RWPE2 (cell line): ENCODE results near the gene GLMP.

Experiments used
- ATAC-seq: fragments of 200-7000 bp; cut with Tn5 transposase; 3 replicates; pipeline ENCODE4 v1.9.1; 2021; ENCODE audit warnings: low read depth
- DNase-seq: peaks from one replicate; pipeline ENCODE4 v3.0.0-alpha.2; 2020; ENCODE audit warnings: low spot score
- H3K27ac ChIP-seq: fragments of 450-650 bp; 2 replicates; pipeline ENCODE4 v1.5.1; 2017; ENCODE audit warnings: mild to moderate bottlenecking; ENCODE audit not compliant: poor library complexity, severe bottlenecking
- H3K27me3 ChIP-seq: fragments of 250-450 bp; sonication (Bioruptor Pico); 2 replicates; pipeline ENCODE4 v1.5.1; 2021; ENCODE audit warnings: mild to moderate bottlenecking, moderate library complexity; ENCODE audit not compliant: insufficient read depth, poor library complexity, severe bottlenecking
- H3K36me3 ChIP-seq: fragments of 250-450 bp; sonication (Bioruptor Pico); 2 replicates; pipeline ENCODE4 v1.5.1; 2020; ENCODE audit warnings: low read depth, mild to moderate bottlenecking, moderate library complexity
- H3K4me1 ChIP-seq: fragments of 250-450 bp; sonication (Bioruptor Pico); 2 replicates; pipeline ENCODE4 v1.5.1; 2021; ENCODE audit warnings: mild to moderate bottlenecking, moderate library complexity; ENCODE audit not compliant: insufficient read depth, poor library complexity, severe bottlenecking
- H3K4me3 ChIP-seq: fragments of 250-450 bp; sonication (Bioruptor Pico); 2 replicates; pipeline ENCODE4 v1.5.1; 2021; ENCODE audit warnings: mild to moderate bottlenecking, moderate library complexity; ENCODE audit not compliant: severe bottlenecking
- H3K9me3 ChIP-seq: fragments of 250-450 bp; sonication (Bioruptor Pico); 2 replicates; pipeline ENCODE4 v1.5.1; 2021; ENCODE audit warnings: mild to moderate bottlenecking, moderate library complexity; ENCODE audit not compliant: severe bottlenecking
- TF ChIP-seq, protein P1 (sequence below): fragments of 450-650 bp; IDR thresholded peaks from one replicate; pipeline ENCODE4 v1.5.1; 2017; ENCODE audit warnings: mild to moderate bottlenecking, moderate library complexity; ENCODE audit not compliant: poor library complexity, severe bottlenecking

Gene GLMP

DNA sequence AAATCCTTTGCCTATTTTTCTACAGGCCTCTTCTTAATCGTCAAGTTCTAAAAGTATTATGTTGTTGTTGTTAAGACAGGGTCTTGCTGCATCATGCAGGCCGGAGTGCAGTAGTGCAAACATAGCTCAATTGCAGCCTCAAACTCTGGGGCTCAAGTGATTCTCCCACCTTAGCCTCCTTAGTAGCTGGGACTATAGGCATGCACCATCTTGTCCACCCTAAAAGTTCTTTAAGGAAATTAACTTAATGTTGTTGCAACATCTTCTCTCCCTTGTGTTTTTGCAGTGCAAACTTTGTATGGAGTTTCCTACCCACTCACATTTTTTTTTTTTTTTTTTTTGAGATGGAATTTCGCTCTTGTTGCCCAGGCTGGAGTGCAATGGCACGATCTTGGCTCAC lies 7.8 kb upstream of the GLMP start:
- peaks cover 7% of the 10 kb centered on the region for H3K4me1 ChIP-seq
- no peak overlapping the region for H3K4me3 ChIP-seq
- no peaks in the 10 kb centered on the region for H3K9me3 ChIP-seq
- TF ChIP-seq, protein P1, sequence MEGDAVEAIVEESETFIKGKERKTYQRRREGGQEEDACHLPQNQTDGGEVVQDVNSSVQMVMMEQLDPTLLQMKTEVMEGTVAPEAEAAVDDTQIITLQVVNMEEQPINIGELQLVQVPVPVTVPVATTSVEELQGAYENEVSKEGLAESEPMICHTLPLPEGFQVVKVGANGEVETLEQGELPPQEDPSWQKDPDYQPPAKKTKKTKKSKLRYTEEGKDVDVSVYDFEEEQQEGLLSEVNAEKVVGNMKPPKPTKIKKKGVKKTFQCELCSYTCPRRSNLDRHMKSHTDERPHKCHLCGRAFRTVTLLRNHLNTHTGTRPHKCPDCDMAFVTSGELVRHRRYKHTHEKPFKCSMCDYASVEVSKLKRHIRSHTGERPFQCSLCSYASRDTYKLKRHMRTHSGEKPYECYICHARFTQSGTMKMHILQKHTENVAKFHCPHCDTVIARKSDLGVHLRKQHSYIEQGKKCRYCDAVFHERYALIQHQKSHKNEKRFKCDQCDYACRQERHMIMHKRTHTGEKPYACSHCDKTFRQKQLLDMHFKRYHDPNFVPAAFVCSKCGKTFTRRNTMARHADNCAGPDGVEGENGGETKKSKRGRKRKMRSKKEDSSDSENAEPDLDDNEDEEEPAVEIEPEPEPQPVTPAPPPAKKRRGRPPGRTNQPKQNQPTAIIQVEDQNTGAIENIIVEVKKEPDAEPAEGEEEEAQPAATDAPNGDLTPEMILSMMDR: no peak
- peaks cover 22% of the 10 kb centered on the region for H3K36me3 ChIP-seq
- no peaks in the 10 kb centered on the region for H3K27me3 ChIP-seq
- ATAC-seq: no peak
- H3K27ac ChIP-seq: no peak overlapping the region
- DNase-seq: no peak

DNA sequence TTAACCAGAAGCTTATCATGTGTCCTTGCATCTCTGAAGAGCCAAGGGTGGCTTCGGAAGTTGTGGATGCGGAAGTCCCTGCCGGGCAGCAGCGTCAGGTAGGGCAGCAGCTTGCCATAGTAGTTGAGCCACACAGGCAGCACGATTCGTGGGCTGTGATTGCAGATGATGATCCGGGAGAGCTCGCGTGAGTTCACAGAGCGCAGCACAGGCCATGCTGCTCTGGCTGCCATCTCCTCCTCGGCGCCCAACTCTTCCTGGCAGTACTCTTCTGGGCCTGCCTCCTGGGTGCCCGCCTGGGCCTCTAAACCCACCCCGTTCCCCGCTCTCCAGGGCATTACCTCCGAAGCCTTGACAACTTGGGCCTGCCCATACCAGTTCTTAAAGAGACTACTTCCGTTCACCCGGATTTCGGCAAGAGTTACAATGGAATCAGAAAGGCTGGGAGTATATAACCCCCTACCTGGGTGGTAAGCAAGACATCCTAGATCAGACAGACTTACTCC lies 3.4 kb upstream of the GLMP start, which contains the start of gene VHLL:
VHLL (minus strand) TSS at position 456 of the 506 bp plus-strand sequence; CDS start at position 338, 118 bp downstream.
- Histone ChIP-seq H3K4me3 (no peak within 1 kb of the TSS), H3K9me3 (no peaks in the 10 kb centered on the region), H3K27ac (no peak within 1 kb of the TSS), H3K4me1 (peaks cover 12% of the 10 kb centered on the region), H3K36me3 (0 out of 2 replicates have a peak, but pooled peaks cover 3% of the 10 kb centered on the region), H3K27me3 (no peaks in the 10 kb centered on the region)
- no peak for DNase-seq
- no peak for ATAC-seq
- TF ChIP-seq, protein P1: no peak

DNA sequence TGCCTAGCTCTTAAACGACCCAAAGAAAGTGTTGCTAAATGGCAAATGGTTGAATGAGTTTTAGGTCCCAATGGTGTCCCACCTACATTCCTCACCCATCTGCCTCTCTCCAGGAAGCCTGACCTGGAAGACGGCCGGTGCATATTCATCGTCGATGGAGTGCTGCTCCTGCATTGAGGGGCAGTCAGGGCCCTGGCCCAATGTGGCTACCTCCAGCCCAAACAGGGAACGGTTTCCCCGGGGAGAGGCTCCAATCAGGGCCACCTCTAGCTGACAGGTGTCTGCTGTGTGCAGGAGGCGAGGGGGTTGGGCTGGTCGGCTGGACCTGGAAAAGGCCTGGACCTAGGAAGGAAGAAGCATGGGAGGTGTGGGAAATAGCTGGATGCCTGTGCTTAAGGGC lies 1.6 kb downstream of the GLMP start:
- Histone ChIP-seq H3K27me3 (no peaks in the 10 kb centered on the region), H3K36me3 (peaks cover 11% of the 10 kb centered on the region), H3K27ac (no peak overlapping the region), H3K4me1 (peaks cover 5% of the 10 kb centered on the region), H3K4me3 (no peak overlapping the region), H3K9me3 (no peaks in the 10 kb centered on the region)
- ATAC-seq: no peak
- no peak for DNase-seq
- TF ChIP-seq, protein P1: no peak

DNA sequence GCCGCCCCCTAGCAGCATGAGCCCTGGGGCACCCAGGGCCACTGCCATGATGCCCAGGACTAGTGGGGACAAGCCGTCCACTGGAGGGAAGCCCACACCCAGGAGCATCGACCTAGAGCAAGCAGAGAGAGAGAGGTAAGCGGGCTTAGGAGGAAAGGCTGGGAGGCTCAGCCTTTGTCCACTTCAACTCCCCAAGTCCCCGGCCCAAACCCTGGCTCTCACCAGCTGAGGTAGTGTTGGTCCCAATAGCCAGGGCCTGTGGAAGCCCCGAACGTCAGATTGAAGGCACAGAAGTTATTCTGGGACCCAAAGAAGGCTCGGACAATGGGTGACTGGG lies 2.4 kb downstream of the GLMP start:
- peaks cover 16% of the 10 kb centered on the region for H3K36me3 ChIP-seq
- H3K27ac ChIP-seq: no peak overlapping the region
- H3K4me3 ChIP-seq: no peak overlapping the region
- TF ChIP-seq, protein P1: no peak
- peaks cover 5% of the 10 kb centered on the region for H3K4me1 ChIP-seq
- DNase-seq (no peak), ATAC-seq (no peak)
- H3K27me3 ChIP-seq: no peaks in the 10 kb centered on the region
- H3K9me3 ChIP-seq: no peaks in the 10 kb centered on the region

DNA sequence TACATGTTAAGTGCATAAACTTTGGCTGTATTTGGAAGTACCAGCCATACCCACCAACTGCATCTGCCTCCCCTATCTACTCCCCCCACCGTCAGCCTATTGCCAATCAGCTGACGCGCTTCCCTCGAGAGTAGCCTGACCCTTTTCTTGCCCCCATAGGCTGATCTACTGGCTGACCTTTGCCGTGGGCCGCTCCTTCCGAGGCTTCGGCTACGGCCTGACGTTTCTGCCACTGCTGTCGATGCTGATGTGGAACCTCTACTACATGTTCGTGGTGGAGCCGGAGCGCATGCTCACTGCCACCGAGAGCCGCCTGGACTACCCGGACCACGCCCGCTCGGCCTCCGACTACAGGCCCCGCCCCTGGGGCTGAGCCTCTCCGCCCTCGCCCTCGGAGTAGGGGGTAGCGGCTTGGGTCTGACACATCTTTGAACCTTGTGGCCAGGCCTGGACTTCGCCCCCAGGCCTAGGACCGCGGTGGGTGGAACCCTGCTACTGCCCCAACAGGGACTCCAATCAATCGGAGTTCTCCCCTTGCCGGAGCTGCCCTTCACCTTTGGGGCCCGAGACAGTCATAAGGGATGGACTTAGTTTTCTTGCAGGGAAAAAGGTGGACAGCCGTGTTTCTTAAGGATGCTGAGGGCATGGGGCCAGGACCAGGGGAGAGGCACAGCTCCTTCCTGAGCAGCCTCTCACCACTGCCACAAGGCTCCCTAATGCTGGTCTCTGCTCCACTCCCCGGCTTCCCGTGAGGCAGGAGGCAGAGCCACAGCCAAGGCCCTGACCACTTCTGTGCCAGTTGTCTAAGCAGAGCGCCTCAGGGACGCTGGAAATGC lies 4.0 kb downstream of the GLMP start:
- Histone ChIP-seq H3K4me1 (peaks cover 5% of the 10 kb centered on the region), H3K27me3 (no peaks in the 10 kb centered on the region), H3K4me3 (no peak overlapping the region), H3K27ac (no peak overlapping the region), H3K36me3 (peaks cover 20% of the 10 kb centered on the region), H3K9me3 (no peaks in the 10 kb centered on the region)
- DNase-seq (no peak), ATAC-seq (peak; percentile 6; the same call in 1 of the 3 replicates)
- TF ChIP-seq, protein P1: no peak
